D341Med (cell line): Measurements from ENCODE around the gene VPS8.

Experiments
- DNase-seq: peaks from one replicate; pipeline ENCODE4 v3.0.0; 2012; ENCODE audit warnings: low spot score

VPS8 gene

GRCh38 chr3:185057829-185058228 is 245.9 kb downstream of the VPS8 start:
- DNase-seq, result no peak

- DNase-seq, result no peak
Measured at GRCh38 chr3:185058796-185059195, 246.8 kb downstream of the VPS8 start.

GRCh38 chr3:185059766-185060165 is 247.8 kb downstream of the VPS8 start:
- no peak for DNase-seq

GRCh38 chr3:185060655-185061054 is 248.7 kb downstream of the VPS8 start:
- no peak for DNase-seq

- DNase-seq, result no peak
Measured at GRCh38 chr3:185062191-185062590, 250.2 kb downstream of the VPS8 start.

- no peak for DNase-seq
Measured at GRCh38 chr3:185063431-185063830, 251.5 kb downstream of the VPS8 start.

- DNase-seq, result no peak
Measured at GRCh38 chr3:185065059-185065458, 253.1 kb downstream of the VPS8 start.

- DNase-seq, result no peak
Measured at GRCh38 chr3:185066251-185066650, 254.3 kb downstream of the VPS8 start.

GRCh38 chr3:185067173-185067572 is 255.2 kb downstream of the VPS8 start:
- no peak for DNase-seq

GRCh38 chr3:185069037-185070030 is 257.4 kb downstream of the VPS8 start:
- peak; percentile 75 for DNase-seq

- no peak for DNase-seq
Measured at GRCh38 chr3:185070491-185071286, 258.7 kb downstream of the VPS8 start.

- peak; percentile 59 for DNase-seq
Measured at GRCh38 chr3:185071287-185071800, 259.4 kb downstream of the VPS8 start.

- no peak for DNase-seq
Measured at GRCh38 chr3:185075547-185075946, 263.6 kb downstream of the VPS8 start.

GRCh38 chr3:185076219-185076618 is 264.3 kb downstream of the VPS8 start:
- no peak for DNase-seq

- DNase-seq, result no peak
Measured at GRCh38 chr3:185079625-185080024, 267.7 kb downstream of the VPS8 start.

- no peak for DNase-seq
Measured at GRCh38 chr3:185081521-185081920, 269.6 kb downstream of the VPS8 start.

- no peak for DNase-seq
Measured at GRCh38 chr3:185082149-185082548, 270.2 kb downstream of the VPS8 start.

- no peak for DNase-seq
Measured at GRCh38 chr3:185082829-185083228, 270.9 kb downstream of the VPS8 start.

GRCh38 chr3:185084402-185084801 is 272.4 kb downstream of the VPS8 start:
- no peak for DNase-seq

- no peak for DNase-seq
Measured at GRCh38 chr3:185084901-185085300, 272.9 kb downstream of the VPS8 start.

- DNase-seq, result no peak
Measured at GRCh38 chr3:185087419-185087818, 275.5 kb downstream of the VPS8 start.

GRCh38 chr3:185089343-185089742 is 277.4 kb downstream of the VPS8 start:
- DNase-seq, result no peak

GRCh38 chr3:185089751-185090150 is 277.8 kb downstream of the VPS8 start:
- no peak for DNase-seq
